EH (cell line): ENCODE measurements around the gene SGPL1.

Experiments
- DNase-seq: peaks from one replicate; pipeline ENCODE4 v3.0.0-alpha.2; 2015; ENCODE audit warnings: low read depth

Gene SGPL1

GRCh38 chr10:70811881-70812280 lies 3.9 kb upstream of the SGPL1 start:
- DNase-seq = no peak

GRCh38 chr10:70812814-70813213 lies 2.9 kb upstream of the SGPL1 start:
- no peak for DNase-seq

GRCh38 chr10:70814126-70814525 lies 1.6 kb upstream of the SGPL1 start:
- DNase-seq = no peak

- DNase-seq = peak; percentile 93
Observed at GRCh38 chr10:70816220-70816894, 609 bp downstream of the SGPL1 start.

- no peak for DNase-seq
Observed at GRCh38 chr10:70820976-70821750, 5.4 kb downstream of the SGPL1 start.

- DNase-seq = no peak
Observed at GRCh38 chr10:70822076-70822820, 6.5 kb downstream of the SGPL1 start.

- DNase-seq = peak; percentile 45
Observed at GRCh38 chr10:70827086-70827757, 11.5 kb downstream of the SGPL1 start.

GRCh38 chr10:70828923-70829322 lies 13.2 kb downstream of the SGPL1 start:
- no peak for DNase-seq

GRCh38 chr10:70829543-70829942 lies 13.8 kb downstream of the SGPL1 start:
- no peak for DNase-seq

- peak; percentile 29 for DNase-seq
Observed at GRCh38 chr10:70830164-70830563, 14.4 kb downstream of the SGPL1 start.

GRCh38 chr10:70832221-70832620 lies 16.5 kb downstream of the SGPL1 start:
- DNase-seq = peak; percentile 39

- peak; percentile 96 for DNase-seq
Observed at GRCh38 chr10:70832852-70833528, 17.2 kb downstream of the SGPL1 start.

- DNase-seq = no peak
Observed at GRCh38 chr10:70833601-70834000, 17.9 kb downstream of the SGPL1 start.

- peak; percentile 15 for DNase-seq
Observed at GRCh38 chr10:70834021-70834420, 18.3 kb downstream of the SGPL1 start.

GRCh38 chr10:70834441-70835151 lies 18.8 kb downstream of the SGPL1 start:
- no peak for DNase-seq

GRCh38 chr10:70836319-70836718 lies 20.6 kb downstream of the SGPL1 start:
- DNase-seq = no peak

GRCh38 chr10:70837660-70838059 lies 21.9 kb downstream of the SGPL1 start:
- no peak for DNase-seq

- DNase-seq = peak; percentile 9
Observed at GRCh38 chr10:70838270-70838805, 22.6 kb downstream of the SGPL1 start.

GRCh38 chr10:70840836-70841235 lies 25.1 kb downstream of the SGPL1 start:
- DNase-seq = no peak

- DNase-seq = no peak
Observed at GRCh38 chr10:70843333-70843732, 27.6 kb downstream of the SGPL1 start.
